ENCODE data around the gene THRSP. TPM values are rescaled to one million over a fixed set of nuclear protein-coding genes. Genes with fewer than 3 reads are reported as not detected.
"Not testable (repeated sequence)": the region's sequence is repeated elsewhere in the genome, so short reads cannot be mapped to it uniquely, and the experiment has no call there.

Gene THRSP
- total RNA-seq, 1 experiment from 2014 or later = not detected

- H3K4me1 ChIP-seq (ENCODE audit: control insufficient read depth in 1 of 2, insufficient read depth in 2 of 2, low read length in 2 of 2); BruUV-seq (replicated peaks); ATAC-seq; H3K4me2 ChIP-seq (ENCODE audit: low read length); RAD21 ChIA-PET (ENCODE audit: low non-redundant PET in 1 of 2, low total read pairs in 2 of 2, uncharacterized antibody in 2 of 2, unreplicated experiment in 2 of 2); H3K4me3 ChIP-seq (replicated peaks in 1 of 2; ENCODE audit: low read depth in 1 of 2, low read length in 2 of 2); H3K79me2 ChIP-seq (ENCODE audit: insufficient read depth, low read length); H3K9me3 ChIP-seq (ENCODE audit: control insufficient read depth in 1 of 2, insufficient read depth in 1 of 2, low read depth in 1 of 2, low read length in 2 of 2); H3K36me3 ChIP-seq (ENCODE audit: control insufficient read depth in 1 of 2, insufficient read depth in 2 of 2, low read length in 2 of 2); DNase-seq (ENCODE audit: low read depth, low spot score); intact Hi-C loops (cut with micrococcal nuclease); H3K9ac ChIP-seq (ENCODE audit: low read length); H3K9me2 ChIP-seq (ENCODE audit: insufficient read depth); H3K27me3 ChIP-seq (ENCODE audit: insufficient read depth, low read length); H3K27ac ChIP-seq (ENCODE audit: low read depth, low read length); H4K20me1 ChIP-seq (ENCODE audit: insufficient read depth); CTCF ChIA-PET; POLR2A ChIA-PET; H2AFZ ChIP-seq (ENCODE audit: low read depth, low read length, poor library complexity, severe bottlenecking): not testable (repeated sequence)
Measured at GRCh38 chr11:78084506-78084905, 20.8 kb downstream of the THRSP start.

DNA sequence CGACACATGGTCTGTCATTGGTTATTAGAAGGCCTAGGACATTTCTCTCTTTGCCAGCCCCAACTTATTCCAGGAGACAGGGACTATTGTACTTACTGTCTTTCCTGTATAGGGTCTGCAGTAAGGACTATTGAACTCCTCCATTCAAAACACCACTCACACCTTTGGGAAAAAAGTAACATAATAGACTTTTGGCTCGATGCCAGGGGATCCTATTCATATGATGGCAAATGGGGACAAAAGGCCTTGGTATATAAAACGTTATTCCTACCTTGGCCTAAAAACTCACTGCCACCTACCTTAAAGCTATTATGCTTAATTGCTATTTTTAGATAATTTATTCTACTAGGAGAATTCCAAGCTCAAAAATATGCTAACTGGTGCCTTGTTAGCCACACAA lies 22.3 kb downstream of the THRSP start:
- H3K9ac ChIP-seq (ENCODE audit: low read length) = no peak overlapping the region
- H2AFZ ChIP-seq (ENCODE audit: low read depth, low read length, poor library complexity, severe bottlenecking) = no peak overlapping the region
- CTCF ChIA-PET = no interaction called here
- no peaks in the 10 kb centered on the region for H3K9me2 ChIP-seq (ENCODE audit: insufficient read depth)
- H3K27ac ChIP-seq (ENCODE audit: low read depth, low read length) = no peak overlapping the region
- POLR2A ChIA-PET = no interaction called here
- H3K4me2 ChIP-seq (ENCODE audit: low read length) = no peak overlapping the region
- ATAC-seq = no peak
- BruUV-seq (replicated peaks) = no TSS peak
- TF ChIP-seq POLR2A (IDR thresholded peaks at IDR 0.05; ENCODE audit: borderline replicate concordance, extremely low read depth, insufficient read depth, insufficient read length) (no peak), EZH2phosphoT487 (IDR thresholded peaks at IDR 0.05; ENCODE audit: borderline replicate concordance) (no peak), ZFX (IDR thresholded peaks at IDR 0.05) (no peak), TCF7L2 (IDR thresholded peaks at IDR 0.05; ENCODE audit: borderline replicate concordance, extremely low read depth, insufficient read depth, insufficient read length) (no peak), EGR1 (IDR thresholded peaks at IDR 0.05; ENCODE audit: low read depth) (no peak), SRF (IDR thresholded peaks at IDR 0.05; ENCODE audit: low read depth) (no peak), ELF1 (IDR thresholded peaks at IDR 0.05; ENCODE audit: borderline replicate concordance, low read depth) (no peak), CBX3 (IDR thresholded peaks at IDR 0.05; ENCODE audit: low read depth) (no peak), EZH2 (IDR thresholded peaks at IDR 0.05) (no peak), SIN3A (IDR thresholded peaks at IDR 0.05; ENCODE audit: low read depth) (no peak), SP1 (IDR thresholded peaks at IDR 0.05; ENCODE audit: low read depth) (no peak)
- TF ChIP-seq, protein P1, sequence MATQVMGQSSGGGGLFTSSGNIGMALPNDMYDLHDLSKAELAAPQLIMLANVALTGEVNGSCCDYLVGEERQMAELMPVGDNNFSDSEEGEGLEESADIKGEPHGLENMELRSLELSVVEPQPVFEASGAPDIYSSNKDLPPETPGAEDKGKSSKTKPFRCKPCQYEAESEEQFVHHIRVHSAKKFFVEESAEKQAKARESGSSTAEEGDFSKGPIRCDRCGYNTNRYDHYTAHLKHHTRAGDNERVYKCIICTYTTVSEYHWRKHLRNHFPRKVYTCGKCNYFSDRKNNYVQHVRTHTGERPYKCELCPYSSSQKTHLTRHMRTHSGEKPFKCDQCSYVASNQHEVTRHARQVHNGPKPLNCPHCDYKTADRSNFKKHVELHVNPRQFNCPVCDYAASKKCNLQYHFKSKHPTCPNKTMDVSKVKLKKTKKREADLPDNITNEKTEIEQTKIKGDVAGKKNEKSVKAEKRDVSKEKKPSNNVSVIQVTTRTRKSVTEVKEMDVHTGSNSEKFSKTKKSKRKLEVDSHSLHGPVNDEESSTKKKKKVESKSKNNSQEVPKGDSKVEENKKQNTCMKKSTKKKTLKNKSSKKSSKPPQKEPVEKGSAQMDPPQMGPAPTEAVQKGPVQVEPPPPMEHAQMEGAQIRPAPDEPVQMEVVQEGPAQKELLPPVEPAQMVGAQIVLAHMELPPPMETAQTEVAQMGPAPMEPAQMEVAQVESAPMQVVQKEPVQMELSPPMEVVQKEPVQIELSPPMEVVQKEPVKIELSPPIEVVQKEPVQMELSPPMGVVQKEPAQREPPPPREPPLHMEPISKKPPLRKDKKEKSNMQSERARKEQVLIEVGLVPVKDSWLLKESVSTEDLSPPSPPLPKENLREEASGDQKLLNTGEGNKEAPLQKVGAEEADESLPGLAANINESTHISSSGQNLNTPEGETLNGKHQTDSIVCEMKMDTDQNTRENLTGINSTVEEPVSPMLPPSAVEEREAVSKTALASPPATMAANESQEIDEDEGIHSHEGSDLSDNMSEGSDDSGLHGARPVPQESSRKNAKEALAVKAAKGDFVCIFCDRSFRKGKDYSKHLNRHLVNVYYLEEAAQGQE (IDR thresholded peaks at IDR 0.05; ENCODE audit: low read depth) = no peak
- intact Hi-C loops (cut with micrococcal nuclease) = no loop called here
- no peaks in the 10 kb centered on the region for H3K27me3 ChIP-seq (ENCODE audit: insufficient read depth, low read length)
- no peaks in the 10 kb centered on the region for H3K4me1 ChIP-seq (ENCODE audit: control insufficient read depth in 1 of 2, insufficient read depth in 2 of 2, low read length in 2 of 2)
- H4K20me1 ChIP-seq (ENCODE audit: insufficient read depth) = no peaks in the 10 kb centered on the region
- no peaks in the 10 kb centered on the region for H3K79me2 ChIP-seq (ENCODE audit: insufficient read depth, low read length)
- no peak overlapping the region for H3K4me3 ChIP-seq (replicated peaks in 1 of 2; ENCODE audit: low read depth in 1 of 2, low read length in 2 of 2)
- RAD21 ChIA-PET (ENCODE audit: low non-redundant PET in 1 of 2, low total read pairs in 2 of 2, uncharacterized antibody in 2 of 2, unreplicated experiment in 2 of 2) = no interaction called here
- no peak for DNase-seq (ENCODE audit: low read depth, low spot score)
- H3K36me3 ChIP-seq (ENCODE audit: control insufficient read depth in 1 of 2, insufficient read depth in 2 of 2, low read length in 2 of 2) = no peaks in the 10 kb centered on the region
- H3K9me3 ChIP-seq (ENCODE audit: control insufficient read depth in 1 of 2, insufficient read depth in 1 of 2, low read depth in 1 of 2, low read length in 2 of 2) = no peaks in the 10 kb centered on the region

GRCh38 chr11:78086521-78087074 lies 22.9 kb downstream of the THRSP start:
- H3K9me3 ChIP-seq (ENCODE audit: control insufficient read depth in 1 of 2, insufficient read depth in 1 of 2, low read depth in 1 of 2, low read length in 2 of 2); DNase-seq (ENCODE audit: low read depth, low spot score); ATAC-seq; H3K4me1 ChIP-seq (ENCODE audit: control insufficient read depth in 1 of 2, insufficient read depth in 2 of 2, low read length in 2 of 2); intact Hi-C loops (cut with micrococcal nuclease); H3K27ac ChIP-seq (ENCODE audit: low read depth, low read length); H3K4me3 ChIP-seq (replicated peaks in 1 of 2; ENCODE audit: low read depth in 1 of 2, low read length in 2 of 2); H3K79me2 ChIP-seq (ENCODE audit: insufficient read depth, low read length); BruUV-seq (replicated peaks); H2AFZ ChIP-seq (ENCODE audit: low read depth, low read length, poor library complexity, severe bottlenecking); H4K20me1 ChIP-seq (ENCODE audit: insufficient read depth); H3K9me2 ChIP-seq (ENCODE audit: insufficient read depth); H3K36me3 ChIP-seq (ENCODE audit: control insufficient read depth in 1 of 2, insufficient read depth in 2 of 2, low read length in 2 of 2); RAD21 ChIA-PET (ENCODE audit: low non-redundant PET in 1 of 2, low total read pairs in 2 of 2, uncharacterized antibody in 2 of 2, unreplicated experiment in 2 of 2); H3K4me2 ChIP-seq (ENCODE audit: low read length); CTCF ChIA-PET; H3K9ac ChIP-seq (ENCODE audit: low read length); POLR2A ChIA-PET; H3K27me3 ChIP-seq (ENCODE audit: insufficient read depth, low read length): not testable (repeated sequence)
